Suprapubic skin (tissue), 4 donors: ENCODE results near the gene EGR4. TPM values are rescaled to one million over a fixed set of nuclear protein-coding genes. Genes with fewer than 3 reads are reported as not detected.

ENCODE experiments used
- DNase-seq, 2 donors: peaks; one replicate each; pipeline ENCODE4 v3.0.0-alpha.2; 2019; ENCODE audit warnings: low spot score in 2 of 2
- H3K27ac ChIP-seq: fragments of 200-600 bp; sonication (generic); one replicate; pipeline ENCODE4 v1.5.1; 2019
- H3K27me3 ChIP-seq: fragments of 200-600 bp; sonication (generic); one replicate; pipeline ENCODE4 v1.5.1; 2019
- H3K36me3 ChIP-seq: fragments of 200-600 bp; sonication (generic); one replicate; pipeline ENCODE4 v1.5.1; 2019
- H3K4me1 ChIP-seq: fragments of 200-600 bp; sonication (generic); one replicate; pipeline ENCODE4 v1.5.1; 2019
- H3K4me3 ChIP-seq: fragments of 200-600 bp; sonication (generic); one replicate; pipeline ENCODE4 v1.5.1; 2019; ENCODE audit warnings: mild to moderate bottlenecking
- H3K9me3 ChIP-seq: fragments of 200-600 bp; sonication (generic); one replicate; pipeline ENCODE4 v1.5.1; 2019
- CTCF ChIP-seq, 2 donors: fragments of 200-600 bp in 1 of 2; fragments of 450-650 bp in 1 of 2; sonication (generic) in 1 of 2; IDR thresholded peaks; one replicate each; pipeline ENCODE4 v1.5.1; 2016 to 2019; ENCODE audit warnings: antibody characterized with exemption in 2 of 2, mild to moderate bottlenecking in 1 of 2, moderate library complexity in 1 of 2
- EP300 ChIP-seq: sonication (generic); formaldehyde crosslinking; IDR thresholded peaks from one replicate; pipeline ENCODE4 v1.6.1; 2017; ENCODE audit warnings: antibody characterized with exemption
- POLR2A ChIP-seq, 2 donors: fragments of 450-650 bp; IDR thresholded peaks; one replicate each; pipeline ENCODE4 v1.6.1; 2017; ENCODE audit warnings: antibody characterized with exemption in 2 of 2, mild to moderate bottlenecking in 2 of 2, moderate library complexity in 2 of 2
- POLR2AphosphoS5 ChIP-seq, 3 donors: sonication (generic); formaldehyde crosslinking; IDR thresholded peaks; one replicate each; pipeline ENCODE4 v1.6.1; 2017; ENCODE audit warnings: antibody characterized with exemption in 3 of 3
- WGBS: methylation state at CpG from one replicate; pipeline ENCODE4 v1.1.5; 2018; 5-methylcytosine and 5-hydroxymethylcytosine counted together
- total RNA-seq, 4 donors: library from RNA; depleted of rRNA; stranded (reverse); fragments of >200 nt; gene quantifications; one replicate each; pipeline ENCODE4 v1.1.0, GENCODE V29; 2016

EGR4 gene
- total RNA-seq, 4 donors from 2014 or later: not detected

GRCh38 chr2:73307720-73308119 is 14.4 kb upstream of the EGR4 start:
- no peaks in the 10 kb centered on the region for H3K4me1 ChIP-seq
- DNase-seq: no peak
- TF ChIP-seq EP300: no peak
- TF ChIP-seq POLR2A (IDR thresholded peaks at IDR 0.05): no peak
- no peak for TF ChIP-seq CTCF (IDR thresholded peaks at IDR 0.05)
- TF ChIP-seq POLR2AphosphoS5 (IDR thresholded peaks at IDR 0.05): no peak
- WGBS: 74% methylated on average over 8 of the region's 9 CpGs
- no peaks in the 10 kb centered on the region for H3K9me3 ChIP-seq
- H3K4me3 ChIP-seq: no peak overlapping the region
- H3K36me3 ChIP-seq: no peaks in the 10 kb centered on the region
- H3K27me3 ChIP-seq: peaks cover 29% of the 10 kb centered on the region
- no peak overlapping the region for H3K27ac ChIP-seq

- H3K27ac ChIP-seq: no peak overlapping the region
- H3K4me1 ChIP-seq: no peaks in the 10 kb centered on the region
- no peak for DNase-seq
- no peaks in the 10 kb centered on the region for H3K36me3 ChIP-seq
- WGBS: 82% methylated on average over 4 of the region's 4 CpGs
- no peaks in the 10 kb centered on the region for H3K9me3 ChIP-seq
- H3K4me3 ChIP-seq: no peak overlapping the region
- no peak for TF ChIP-seq POLR2AphosphoS5 (IDR thresholded peaks at IDR 0.05)
- no peak for TF ChIP-seq CTCF (IDR thresholded peaks at IDR 0.05)
- no peak for TF ChIP-seq POLR2A (IDR thresholded peaks at IDR 0.05)
- no peak for TF ChIP-seq EP300
- peaks cover 45% of the 10 kb centered on the region for H3K27me3 ChIP-seq
Measured at GRCh38 chr2:73301636-73302035, 8.3 kb upstream of the EGR4 start.

DNA sequence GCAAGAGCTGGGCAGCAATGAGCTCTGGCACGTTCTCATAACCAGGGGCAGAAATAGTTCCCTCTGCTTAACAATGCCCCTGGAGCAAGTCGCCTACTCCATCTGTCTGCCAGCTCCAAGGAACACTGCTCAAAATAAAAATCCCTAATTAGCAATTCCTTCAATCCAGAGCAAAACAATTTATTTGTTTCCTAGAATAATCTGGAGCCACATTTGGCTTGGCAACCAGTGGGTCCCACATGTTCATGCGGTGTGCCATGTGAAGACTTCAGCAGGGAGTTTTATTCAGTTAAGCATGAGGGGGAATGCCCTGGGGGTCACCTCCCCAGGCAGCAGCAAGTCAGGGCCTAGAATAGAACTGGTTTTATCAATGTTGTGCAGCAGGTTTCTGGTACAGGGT is 7.6 kb upstream of the EGR4 start:
- WGBS: 25% methylated on average over 3 of the region's 3 CpGs

DNA sequence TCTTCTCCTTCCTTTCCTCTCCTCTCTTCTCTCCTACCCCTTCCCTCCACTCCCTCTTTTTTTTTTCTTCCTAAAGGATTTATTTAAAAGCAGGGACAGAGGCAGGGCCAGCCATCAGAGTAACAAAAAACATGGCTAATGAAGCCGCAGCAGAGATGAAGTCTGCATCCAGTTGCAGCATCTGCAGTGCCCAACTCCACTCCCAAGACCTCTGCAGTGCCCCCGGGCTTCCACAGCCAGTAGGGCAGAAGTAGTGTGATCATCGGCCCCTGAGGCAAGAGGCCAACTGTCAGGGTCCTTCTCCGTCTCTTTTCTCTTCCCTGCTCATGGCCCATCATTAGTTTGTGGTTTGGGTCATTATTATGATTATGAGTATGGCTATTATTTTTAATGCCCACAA is 4.2 kb upstream of the EGR4 start:
- Histone ChIP-seq H3K27ac (no peak overlapping the region), H3K4me3 (no peak overlapping the region), H3K36me3 (no peaks in the 10 kb centered on the region), H3K4me1 (peaks cover 13% of the 10 kb centered on the region), H3K27me3 (peaks cover 78% of the 10 kb centered on the region), H3K9me3 (no peaks in the 10 kb centered on the region)
- no peak for DNase-seq
- TF ChIP-seq EP300 (no peak), POLR2AphosphoS5 (IDR thresholded peaks at IDR 0.05) (no peak), POLR2A (IDR thresholded peaks at IDR 0.05) (no peak), CTCF (IDR thresholded peaks at IDR 0.05) (no peak)
- 59% methylated on average over 4 of the region's 4 CpGs for WGBS

More for the DNA sequence above, 7.6 kb upstream of the EGR4 start:
- H3K27ac ChIP-seq: no peak overlapping the region
- no peak overlapping the region for H3K4me3 ChIP-seq
- no peaks in the 10 kb centered on the region for H3K4me1 ChIP-seq
- H3K9me3 ChIP-seq: no peaks in the 10 kb centered on the region
- DNase-seq: no peak
- no peaks in the 10 kb centered on the region for H3K36me3 ChIP-seq
- TF ChIP-seq POLR2A (IDR thresholded peaks at IDR 0.05) (no peak), POLR2AphosphoS5 (IDR thresholded peaks at IDR 0.05) (no peak), CTCF (IDR thresholded peaks at IDR 0.05) (no peak), EP300 (no peak)
- H3K27me3 ChIP-seq: peaks cover 50% of the 10 kb centered on the region

GRCh38 chr2:73297151-73297559 is 3.8 kb upstream of the EGR4 start:
- TF ChIP-seq POLR2A (IDR thresholded peaks at IDR 0.05) (no peak), EP300 (no peak), CTCF (IDR thresholded peaks at IDR 0.05) (no peak), POLR2AphosphoS5 (IDR thresholded peaks at IDR 0.05) (no peak)

More at GRCh38 chr2:73297151-73297559, 3.8 kb upstream of the EGR4 start:
- Histone ChIP-seq H3K4me3 (no peak overlapping the region), H3K36me3 (no peaks in the 10 kb centered on the region), H3K4me1 (peaks cover 17% of the 10 kb centered on the region), H3K27ac (no peak overlapping the region), H3K9me3 (no peaks in the 10 kb centered on the region), H3K27me3 (peaks cover 82% of the 10 kb centered on the region)
- 8% methylated on average over 2 of the region's 2 CpGs for WGBS
- no peak for DNase-seq
